HUES6 (cell line): Measurements from ENCODE around the gene RNF44.

Source experiments
- H3K27ac ChIP-seq: 2 replicates; pipeline ENCODE4 v1.7.0; 2013; ENCODE audit warnings: low read depth, mild to moderate bottlenecking, low read length, inconsistent platforms
- H3K27me3 ChIP-seq: 2 replicates; pipeline ENCODE4 v1.6.1; 2013; ENCODE audit warnings: low read length; ENCODE audit not compliant: control insufficient read depth, insufficient read depth
- H3K36me3 ChIP-seq: 2 replicates; pipeline ENCODE4 v1.6.1; 2013; ENCODE audit warnings: low read length; ENCODE audit not compliant: control insufficient read depth, insufficient read depth
- H3K4me1 ChIP-seq: 2 replicates; pipeline ENCODE4 v1.6.1; 2013; ENCODE audit warnings: low read length; ENCODE audit not compliant: control insufficient read depth, insufficient read depth
- H3K4me3 ChIP-seq: 2 replicates; pipeline ENCODE4 v1.5.1; 2013; ENCODE audit warnings: low read depth, low read length
- H3K9ac ChIP-seq: one replicate; pipeline ENCODE4 v1.6.1; 2013; ENCODE audit warnings: mild to moderate bottlenecking, low read length
- H3K9me3 ChIP-seq: 2 replicates; pipeline ENCODE4 v1.6.1; 2013; ENCODE audit warnings: low read depth, low read length; ENCODE audit not compliant: control insufficient read depth, insufficient read depth

Gene RNF44

DNA sequence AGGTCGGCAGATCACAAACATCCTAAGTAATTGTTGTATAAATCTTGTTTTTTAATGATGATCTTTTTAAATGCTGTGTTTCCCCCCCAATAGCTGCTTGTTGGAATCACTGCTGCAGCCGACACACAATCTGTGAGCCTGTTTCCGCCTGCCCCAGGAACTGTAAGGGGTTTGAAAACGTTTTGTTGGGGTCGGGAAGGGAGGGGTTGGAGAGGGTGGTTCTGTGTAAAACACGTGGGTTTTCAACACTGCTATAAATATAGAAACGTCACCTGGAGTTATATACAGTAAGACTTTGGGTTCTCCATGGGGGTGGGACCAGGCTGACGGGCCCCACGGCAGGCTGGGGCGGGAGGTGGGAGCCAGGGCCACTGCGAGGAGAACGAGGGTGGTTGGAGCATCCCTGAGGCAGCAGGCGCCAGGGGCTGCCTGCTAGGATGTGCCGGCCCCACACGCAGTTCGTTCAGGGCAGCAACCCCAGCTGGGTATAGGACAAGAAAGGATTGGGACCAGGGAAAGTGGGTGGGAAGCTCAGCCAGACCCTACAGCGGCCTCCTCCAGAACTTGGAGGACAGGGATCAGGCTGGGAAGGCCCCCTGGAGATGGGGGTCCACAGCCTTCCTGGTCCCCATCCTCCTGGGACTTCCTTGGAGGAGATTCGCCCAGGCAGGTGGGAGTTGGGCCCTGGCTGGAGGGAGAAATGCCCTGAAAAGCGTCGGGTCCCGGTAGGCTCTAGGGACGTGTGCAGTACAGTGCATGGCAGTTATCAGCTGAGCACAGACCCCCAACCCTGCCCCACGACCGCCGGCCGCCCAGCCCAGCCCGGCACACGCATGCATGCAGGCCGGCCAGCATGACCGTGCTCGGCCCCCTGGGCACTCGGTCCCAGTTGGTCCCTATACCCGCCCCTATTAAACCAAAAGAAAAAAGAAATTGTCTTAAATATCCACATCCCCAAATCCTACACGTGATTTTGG, 9.7 kb downstream of the RNF44 start:
- H3K36me3 ChIP-seq, result peaks cover 48% of the 10 kb centered on the region
- H3K27ac ChIP-seq, result no peak overlapping the region
- no peak overlapping the region for H3K9ac ChIP-seq
- no peaks in the 10 kb centered on the region for H3K9me3 ChIP-seq
- no peak overlapping the region for H3K4me3 ChIP-seq
- H3K27me3 ChIP-seq, result no peaks in the 10 kb centered on the region
- no peaks in the 10 kb centered on the region for H3K4me1 ChIP-seq

DNA sequence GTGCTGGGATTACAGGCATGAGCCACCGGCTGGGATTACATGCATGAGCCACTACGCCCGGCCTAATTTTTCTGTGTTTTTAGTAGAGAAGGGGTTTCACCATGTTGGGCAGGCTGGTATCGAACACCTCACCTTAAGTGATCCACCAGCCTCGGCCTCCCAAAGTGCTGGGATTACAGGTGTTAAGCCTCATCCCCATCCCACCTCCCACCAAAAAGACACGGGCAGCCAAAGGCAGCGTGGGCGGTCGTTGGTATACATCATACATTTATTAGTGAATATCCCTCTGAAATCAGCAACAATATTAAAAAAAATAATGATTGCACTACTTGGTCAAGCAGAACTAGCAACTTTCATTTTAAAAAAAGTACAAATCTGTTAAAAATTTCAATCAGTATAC, 10.7 kb downstream of the RNF44 start:
- Histone ChIP-seq H3K36me3 (peaks cover 41% of the 10 kb centered on the region), H3K27ac (no peak overlapping the region), H3K4me1 (no peaks in the 10 kb centered on the region), H3K9ac (no peak overlapping the region), H3K9me3 (no peaks in the 10 kb centered on the region), H3K27me3 (no peaks in the 10 kb centered on the region), H3K4me3 (no peak overlapping the region)

DNA sequence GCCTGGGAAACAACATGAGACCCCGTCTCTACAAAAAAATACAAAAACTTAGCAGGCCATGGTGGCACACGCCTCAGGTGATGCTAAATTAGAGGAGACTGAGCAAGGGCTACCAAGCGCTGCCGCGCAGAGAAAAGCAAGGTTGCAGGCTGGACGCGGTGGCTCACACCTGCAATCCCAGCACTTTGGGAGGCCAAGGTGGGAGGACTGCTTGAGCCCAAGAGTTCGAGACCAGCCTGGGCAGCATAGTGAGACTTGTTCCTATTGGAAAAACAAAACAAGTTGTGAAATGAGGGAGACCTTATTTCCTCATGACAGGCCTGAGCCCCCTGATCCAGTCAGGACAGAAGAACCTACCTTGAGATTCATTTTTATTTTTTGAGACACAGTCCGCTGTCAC, 11.5 kb downstream of the RNF44 start:
- Histone ChIP-seq H3K4me3 (no peak overlapping the region), H3K27ac (no peak overlapping the region), H3K9ac (no peak overlapping the region), H3K4me1 (no peaks in the 10 kb centered on the region), H3K36me3 (peaks cover 33% of the 10 kb centered on the region), H3K27me3 (no peaks in the 10 kb centered on the region), H3K9me3 (no peaks in the 10 kb centered on the region)

DNA sequence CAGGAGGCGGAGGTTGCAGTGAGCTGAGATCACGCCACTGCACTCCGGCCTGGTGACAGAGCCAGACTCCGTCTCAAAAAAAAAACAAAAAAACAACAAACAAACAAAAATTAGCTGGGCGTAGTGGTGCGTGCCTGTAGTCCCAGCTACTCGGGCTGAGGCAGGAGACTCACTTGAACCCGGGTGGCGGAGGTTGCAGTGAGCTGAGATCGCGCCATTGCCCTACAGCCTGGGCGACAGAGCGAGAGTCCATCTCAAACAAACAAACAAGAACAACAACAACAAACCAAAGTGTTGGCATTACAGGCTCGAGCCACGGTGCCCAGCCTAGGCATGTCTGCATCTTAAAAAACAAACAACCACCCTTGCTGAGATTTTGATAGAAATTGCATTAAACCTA, 12.2 kb downstream of the RNF44 start:
- H3K27me3 ChIP-seq, result no peaks in the 10 kb centered on the region
- peaks cover 29% of the 10 kb centered on the region for H3K36me3 ChIP-seq
- no peak overlapping the region for H3K9ac ChIP-seq
- no peaks in the 10 kb centered on the region for H3K4me1 ChIP-seq
- no peak overlapping the region for H3K27ac ChIP-seq
- no peak overlapping the region for H3K4me3 ChIP-seq
- H3K9me3 ChIP-seq, result no peaks in the 10 kb centered on the region

DNA sequence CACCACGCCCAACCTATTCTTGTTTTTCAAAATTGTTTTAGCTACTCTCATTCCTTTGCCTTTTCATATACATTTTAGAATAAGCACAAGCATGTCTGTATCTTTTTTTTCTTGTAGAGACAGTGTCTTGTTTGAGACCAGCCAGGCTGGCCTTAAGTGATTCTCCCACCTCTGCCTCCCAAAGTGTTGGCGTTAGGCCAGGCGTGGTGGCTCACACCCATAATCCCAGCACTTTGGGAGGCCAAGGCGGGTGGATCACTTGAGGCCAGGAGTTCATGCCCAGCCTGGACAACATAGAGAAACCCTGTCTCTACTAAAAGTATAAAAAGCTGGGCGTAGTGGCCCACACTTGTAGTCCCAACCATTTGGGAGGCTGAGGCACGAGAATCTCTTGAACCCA, 13.1 kb downstream of the RNF44 start:
- Histone ChIP-seq H3K27me3 (no peaks in the 10 kb centered on the region), H3K4me3 (no peak overlapping the region), H3K4me1 (no peaks in the 10 kb centered on the region), H3K9me3 (no peaks in the 10 kb centered on the region), H3K9ac (no peak overlapping the region), H3K27ac (no peak overlapping the region), H3K36me3 (peaks cover 22% of the 10 kb centered on the region)

DNA sequence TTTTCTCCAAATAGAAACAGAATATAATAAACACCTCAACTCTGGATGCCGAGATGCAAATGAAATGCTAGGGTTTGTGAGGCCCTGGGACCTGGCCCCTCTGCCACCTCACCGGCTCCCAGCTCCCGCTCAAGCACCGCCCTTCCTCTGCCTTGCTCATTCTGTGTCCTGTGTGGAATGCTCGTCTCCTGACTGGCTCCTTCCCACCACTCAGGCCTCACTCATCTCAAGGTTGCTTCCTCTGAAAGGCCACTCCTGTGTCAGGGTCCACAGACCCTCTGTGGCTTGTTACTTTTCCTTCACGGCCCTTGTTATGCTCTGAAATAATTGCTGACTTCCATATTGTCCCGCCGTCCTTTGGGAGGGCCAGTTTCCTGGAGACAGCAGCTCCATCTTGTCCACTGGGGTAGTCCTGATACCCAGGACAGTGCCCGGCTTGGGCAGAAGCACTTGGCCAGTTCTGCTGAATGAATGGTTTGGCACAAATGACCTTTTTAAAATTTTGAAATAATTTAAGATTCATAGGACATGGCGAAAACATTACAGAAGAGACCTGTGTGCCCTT, 15.4 kb downstream of the RNF44 start:
- no peak overlapping the region for H3K27ac ChIP-seq
- H3K4me3 ChIP-seq, result no peak overlapping the region
- no peaks in the 10 kb centered on the region for H3K9me3 ChIP-seq

DNA sequence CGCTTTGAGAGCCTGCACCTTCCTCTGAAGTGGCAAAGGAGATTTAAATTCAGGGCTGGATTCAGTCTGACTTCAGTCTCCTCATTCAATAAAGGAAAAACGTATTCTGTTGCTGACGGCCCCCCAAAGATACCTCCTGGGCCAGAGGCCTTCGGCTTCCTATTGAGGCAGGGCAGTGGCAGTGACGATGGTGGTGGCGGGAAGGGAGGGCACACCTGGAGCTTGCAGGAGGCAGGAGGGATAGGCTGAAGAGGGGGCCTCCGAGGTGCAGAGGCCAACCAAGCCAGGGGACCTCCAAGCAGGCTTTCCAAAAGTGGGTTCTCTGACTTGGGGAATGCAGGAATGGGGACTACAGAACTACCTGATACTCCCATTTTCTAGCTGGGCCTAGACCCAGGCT, 15.9 kb downstream of the RNF44 start:
- Histone ChIP-seq H3K27me3 (no peaks in the 10 kb centered on the region), H3K4me1 (no peaks in the 10 kb centered on the region), H3K27ac (no peak overlapping the region), H3K9me3 (no peaks in the 10 kb centered on the region), H3K9ac (no peak overlapping the region), H3K36me3 (no peaks in the 10 kb centered on the region), H3K4me3 (no peak overlapping the region)

More for the DNA sequence above, 15.4 kb downstream of the RNF44 start:
- no peaks in the 10 kb centered on the region for H3K36me3 ChIP-seq
- H3K4me1 ChIP-seq, result no peaks in the 10 kb centered on the region
- no peaks in the 10 kb centered on the region for H3K27me3 ChIP-seq
- no peak overlapping the region for H3K9ac ChIP-seq

DNA sequence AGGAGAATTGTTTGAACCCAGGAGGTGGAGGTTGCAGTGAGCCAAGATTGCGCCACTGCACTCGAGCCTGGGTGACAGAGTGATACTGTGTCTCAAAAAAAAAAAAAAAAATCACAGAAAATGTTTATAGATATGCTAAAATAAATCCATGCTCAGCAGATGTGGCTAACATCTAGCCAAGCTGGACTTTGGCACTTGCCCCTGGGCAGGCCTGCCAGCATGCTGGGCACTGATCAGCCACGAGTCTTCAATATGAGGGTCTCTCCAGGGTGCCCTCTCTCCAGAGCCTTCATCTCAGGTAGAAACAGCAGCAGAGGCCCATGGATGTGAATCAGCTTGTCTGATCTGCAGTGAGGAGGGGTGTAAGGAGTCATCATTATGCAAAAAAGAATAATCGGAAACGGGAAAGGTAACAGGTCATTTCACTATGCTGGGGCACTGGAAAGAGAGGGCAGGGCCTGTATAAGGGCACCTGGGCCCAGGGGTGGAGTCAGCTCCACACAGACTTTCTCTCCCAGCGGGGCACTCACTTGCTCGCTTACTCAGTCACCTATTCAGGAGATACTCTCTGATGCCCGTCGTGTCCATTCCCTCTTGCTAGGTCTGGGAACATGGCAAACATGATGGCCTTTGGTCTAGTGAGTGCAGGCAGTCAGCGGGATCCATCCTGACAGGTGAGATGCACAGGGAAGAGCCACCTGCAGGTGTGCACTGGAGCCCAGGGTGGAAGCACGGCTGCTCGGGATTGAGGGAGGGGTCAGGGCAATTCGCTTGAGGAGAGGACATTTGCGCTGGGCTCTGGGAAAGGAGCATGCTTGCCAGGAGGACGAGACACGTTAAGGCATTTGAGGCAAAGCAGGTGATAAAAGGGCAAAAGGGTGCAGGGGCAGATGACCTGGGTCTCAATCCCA, 17.1 kb downstream of the RNF44 start:
- no peaks in the 10 kb centered on the region for H3K4me1 ChIP-seq
- no peak overlapping the region for H3K4me3 ChIP-seq
- no peak overlapping the region for H3K27ac ChIP-seq
- H3K9ac ChIP-seq, result no peak overlapping the region
- H3K27me3 ChIP-seq, result no peaks in the 10 kb centered on the region
- no peaks in the 10 kb centered on the region for H3K36me3 ChIP-seq
- H3K9me3 ChIP-seq, result no peaks in the 10 kb centered on the region

DNA sequence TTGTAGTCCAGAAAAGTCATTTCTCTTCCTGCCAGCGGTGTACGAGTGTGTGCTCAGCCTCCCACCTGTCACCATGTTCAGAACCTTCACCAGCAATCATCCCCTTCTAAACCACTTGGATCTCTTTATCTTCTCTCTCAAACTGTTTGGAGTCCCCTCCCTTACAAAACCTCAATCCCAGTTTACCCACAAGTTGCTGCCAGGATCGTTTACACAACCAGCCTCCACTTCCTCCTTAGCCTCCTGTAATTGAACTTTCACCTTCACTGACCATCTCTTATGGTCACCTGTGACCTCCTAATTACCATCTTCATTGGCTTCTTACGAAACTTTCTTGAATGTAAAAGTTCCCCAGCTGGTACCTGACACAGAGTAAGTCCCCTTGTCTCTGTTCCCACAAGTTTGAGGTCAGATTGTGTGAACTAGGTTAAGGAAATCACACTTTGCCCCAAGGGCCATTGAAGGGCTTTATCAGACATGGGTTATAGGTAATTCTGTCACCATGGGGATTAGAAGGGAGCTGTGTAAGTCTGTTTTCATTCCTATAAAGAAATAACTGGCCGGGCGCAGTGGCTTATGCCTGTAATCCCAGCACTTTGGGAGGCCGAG, 20.0 kb downstream of the RNF44 start:
- no peaks in the 10 kb centered on the region for H3K27me3 ChIP-seq
- H3K9ac ChIP-seq, result no peak overlapping the region
- no peaks in the 10 kb centered on the region for H3K4me1 ChIP-seq
- H3K36me3 ChIP-seq, result no peaks in the 10 kb centered on the region
- H3K27ac ChIP-seq, result no peak overlapping the region
- no peak overlapping the region for H3K4me3 ChIP-seq
- no peaks in the 10 kb centered on the region for H3K9me3 ChIP-seq

DNA sequence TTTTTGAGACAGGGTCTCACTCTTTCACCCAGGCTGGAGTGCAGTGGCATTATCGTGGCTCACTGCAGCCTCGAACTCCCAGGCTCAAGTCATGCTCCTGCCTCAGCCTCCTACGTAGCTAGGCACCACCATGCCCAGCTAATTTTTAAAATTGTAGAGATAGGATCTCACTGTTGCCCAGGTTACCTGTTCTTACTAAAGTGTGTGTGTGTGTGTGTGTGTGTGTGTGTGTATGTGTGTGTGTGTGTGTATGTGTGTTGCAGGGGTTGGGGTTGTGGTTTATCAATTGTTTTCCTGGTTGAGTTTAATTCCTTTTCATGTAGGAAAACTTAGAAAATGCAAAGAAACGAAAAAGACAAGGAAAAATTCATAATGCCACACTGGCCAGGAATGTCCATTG, 21.8 kb downstream of the RNF44 start:
- H3K4me1 ChIP-seq, result no peaks in the 10 kb centered on the region
- H3K27me3 ChIP-seq, result no peaks in the 10 kb centered on the region
- H3K9ac ChIP-seq, result no peak overlapping the region

More for the DNA sequence above, 21.8 kb downstream of the RNF44 start:
- no peaks in the 10 kb centered on the region for H3K36me3 ChIP-seq
- H3K9me3 ChIP-seq, result no peaks in the 10 kb centered on the region
- no peak overlapping the region for H3K27ac ChIP-seq
- H3K4me3 ChIP-seq, result no peak overlapping the region
